HG03571 (cell line): Measurements from ENCODE around the gene TIPRL.
A peak's percentile ranks its signal among the peaks of the same experiment; 100 is the strongest.
"Not testable (repeated sequence)": the region's sequence is repeated elsewhere in the genome, so short reads cannot be mapped to it uniquely, and the experiment has no call there.

ENCODE experiments used
- ATAC-seq: cut with Tn5 transposase; IDR thresholded peaks from one replicate; pipeline ENCODE4 v1.9.1; 2021; ENCODE audit not compliant: unreplicated experiment

TIPRL gene

GRCh38 chr1:168178638-168179437 lies at the start of gene TIPRL:
Gene TIPRL, plus strand, starts transcription at chr1:168178962. Its CDS starts 116 bp downstream, at chr1:168179078.
- peak; percentile 87 for ATAC-seq

GRCh38 chr1:168129933-168130332 lies 48.8 kb upstream of the TIPRL start:
- ATAC-seq, result no peak

GRCh38 chr1:168134132-168134531 lies 44.6 kb upstream of the TIPRL start:
- no peak for ATAC-seq

- ATAC-seq, result no peak
These were observed 44.1 kb upstream of the TIPRL start for GRCh38 chr1:168134642-168135041.

GRCh38 chr1:168135116-168135920 lies 43.4 kb upstream of the TIPRL start:
- ATAC-seq, result no peak

GRCh38 chr1:168135921-168136708 lies 42.6 kb upstream of the TIPRL start:
- no peak for ATAC-seq

GRCh38 chr1:168136709-168137514 lies 41.9 kb upstream of the TIPRL start, which contains the start of gene GPR161:
Gene GPR161, minus strand, starts transcription at chr1:168136930. Its CDS starts 32,080 bp downstream, at chr1:168104850.
- no peak for ATAC-seq

GRCh38 chr1:168137515-168137821 lies 41.3 kb upstream of the TIPRL start:
- ATAC-seq, result no peak

GRCh38 chr1:168138134-168138533 lies 40.6 kb upstream of the TIPRL start:
- ATAC-seq, result no peak

GRCh38 chr1:168139070-168139469 lies 39.7 kb upstream of the TIPRL start:
- ATAC-seq, result no peak

- no peak for ATAC-seq
These were observed 36.8 kb upstream of the TIPRL start for GRCh38 chr1:168141871-168142385.

GRCh38 chr1:168145184-168146159 lies 33.3 kb upstream of the TIPRL start:
- peak; percentile 77 for ATAC-seq

GRCh38 chr1:168146160-168146539 lies 32.6 kb upstream of the TIPRL start:
- no peak for ATAC-seq

- ATAC-seq, result no peak
These were observed 32.1 kb upstream of the TIPRL start for GRCh38 chr1:168146626-168147025.

- ATAC-seq, result no peak
These were observed 29.8 kb upstream of the TIPRL start for GRCh38 chr1:168148916-168149315.

- ATAC-seq, result no peak
These were observed 28.5 kb upstream of the TIPRL start for GRCh38 chr1:168150283-168150682.

- no peak for ATAC-seq
These were observed 26.8 kb upstream of the TIPRL start for GRCh38 chr1:168151935-168152334.

- not testable (repeated sequence) for ATAC-seq
These were observed 24.1 kb upstream of the TIPRL start for GRCh38 chr1:168154707-168155106.

- ATAC-seq, result no peak
These were observed 22.9 kb upstream of the TIPRL start for GRCh38 chr1:168155910-168156309.
